ENCODE results near the gene RTKN2.

RTKN2 gene

GRCh38 chr10:62234077-62234605 lies 34.5 kb downstream of the RTKN2 start:
- H3K4me1 ChIP-seq (ENCODE audit: control insufficient read depth, low read length) = 0 out of 2 replicates have a peak, but pooled peaks cover 2% of the 10 kb centered on the region
- no peak overlapping the region for H3K4me2 ChIP-seq (ENCODE audit: low read length)
- no peak overlapping the region for H3K4me3 ChIP-seq (ENCODE audit: low read length)
- H3K36me3 ChIP-seq (ENCODE audit: control insufficient read depth, low read length) = peaks cover 9% of the 10 kb centered on the region
- H3F3A ChIP-seq (ENCODE audit: control insufficient read depth, insufficient read depth) = peaks cover 3% of the 10 kb centered on the region; the same call in 1 of the 2 replicates
- no peaks in the 10 kb centered on the region for H3K79me2 ChIP-seq (ENCODE audit: control insufficient read depth, low read length)
- H3K27me3 ChIP-seq (ENCODE audit: control insufficient read depth, low read length) = no peaks in the 10 kb centered on the region
- TF ChIP-seq CTCF (IDR thresholded peaks at IDR 0.05; ENCODE audit: low read depth, low read length, poor library complexity, severe bottlenecking) = no peak
- no peaks in the 10 kb centered on the region for H3K9me3 ChIP-seq (ENCODE audit: control insufficient read depth, insufficient read depth, low read length)
- H4K20me1 ChIP-seq (ENCODE audit: control insufficient read depth, insufficient read depth, low read depth, low read length) = no peaks in the 10 kb centered on the region
- no peak overlapping the region for H3K27ac ChIP-seq (ENCODE audit: low read depth, low read length)
- H3K9me2 ChIP-seq (replicated peaks; ENCODE audit: control insufficient read depth, low read length) = no peaks in the 10 kb centered on the region

- Histone ChIP-seq H3K9me3 (ENCODE audit: control insufficient read depth, insufficient read depth, low read length) (no peaks in the 10 kb centered on the region), H3K79me2 (ENCODE audit: control insufficient read depth, low read length) (no peaks in the 10 kb centered on the region), H3K27me3 (ENCODE audit: control insufficient read depth, low read length) (no peaks in the 10 kb centered on the region), H3F3A (ENCODE audit: control insufficient read depth, insufficient read depth) (0 out of 2 replicates have a peak, but pooled peaks cover 3% of the 10 kb centered on the region), H3K36me3 (ENCODE audit: control insufficient read depth, low read length) (peaks cover 5% of the 10 kb centered on the region), H3K4me2 (ENCODE audit: low read length) (no peak overlapping the region), H3K9me2 (replicated peaks; ENCODE audit: control insufficient read depth, low read length) (no peaks in the 10 kb centered on the region), H3K4me3 (ENCODE audit: low read length) (no peak overlapping the region), H3K27ac (ENCODE audit: low read depth, low read length) (no peak overlapping the region), H4K20me1 (ENCODE audit: control insufficient read depth, insufficient read depth, low read depth, low read length) (no peaks in the 10 kb centered on the region), H3K4me1 (ENCODE audit: control insufficient read depth, low read length) (no peaks in the 10 kb centered on the region)
- TF ChIP-seq CTCF (IDR thresholded peaks at IDR 0.05; ENCODE audit: low read depth, low read length, poor library complexity, severe bottlenecking) = no peak
- TF ChIP-seq EZH2phosphoT487 (IDR thresholded peaks at IDR 0.05; ENCODE audit: borderline replicate concordance, low read length) = no peak
Observed at GRCh38 chr10:62233356-62234076, 35.1 kb downstream of the RTKN2 start.

GRCh38 chr10:62231805-62232204 lies 36.8 kb downstream of the RTKN2 start:
- Histone ChIP-seq H3K4me1 (ENCODE audit: control insufficient read depth, low read length) (no peaks in the 10 kb centered on the region), H3K27ac (ENCODE audit: low read depth, low read length) (no peak overlapping the region), H3K79me2 (ENCODE audit: control insufficient read depth, low read length) (no peaks in the 10 kb centered on the region), H3K9me2 (replicated peaks; ENCODE audit: control insufficient read depth, low read length) (no peaks in the 10 kb centered on the region), H3K9me3 (ENCODE audit: control insufficient read depth, insufficient read depth, low read length) (no peaks in the 10 kb centered on the region), H4K20me1 (ENCODE audit: control insufficient read depth, insufficient read depth, low read depth, low read length) (no peaks in the 10 kb centered on the region), H3F3A (ENCODE audit: control insufficient read depth, insufficient read depth) (no peaks in the 10 kb centered on the region), H3K4me3 (ENCODE audit: low read length) (no peak overlapping the region), H3K4me2 (ENCODE audit: low read length) (no peak overlapping the region), H3K36me3 (ENCODE audit: control insufficient read depth, low read length) (peaks cover 2% of the 10 kb centered on the region), H3K27me3 (ENCODE audit: control insufficient read depth, low read length) (no peaks in the 10 kb centered on the region)
- TF ChIP-seq CTCF (IDR thresholded peaks at IDR 0.05; ENCODE audit: low read depth, low read length, poor library complexity, severe bottlenecking) (no peak), EZH2phosphoT487 (IDR thresholded peaks at IDR 0.05; ENCODE audit: borderline replicate concordance, low read length) (no peak)
